GM12875 (cell line): ENCODE data around the gene CNTN6.

Source experiments
- H3K4me3 ChIP-seq: one replicate; pipeline ENCODE4 v1.5.1; 2011; ENCODE audit warnings: low read depth, low read length, control low read depth
- TF ChIP-seq, protein P1 (sequence below): IDR thresholded peaks from 2 replicates; pipeline ENCODE4 v1.5.1; 2011; ENCODE audit warnings: low read depth, mild to moderate bottlenecking, control low read depth, inconsistent platforms, low read length, moderate library complexity, borderline replicate concordance; ENCODE audit not compliant: insufficient read depth

Gene CNTN6

DNA sequence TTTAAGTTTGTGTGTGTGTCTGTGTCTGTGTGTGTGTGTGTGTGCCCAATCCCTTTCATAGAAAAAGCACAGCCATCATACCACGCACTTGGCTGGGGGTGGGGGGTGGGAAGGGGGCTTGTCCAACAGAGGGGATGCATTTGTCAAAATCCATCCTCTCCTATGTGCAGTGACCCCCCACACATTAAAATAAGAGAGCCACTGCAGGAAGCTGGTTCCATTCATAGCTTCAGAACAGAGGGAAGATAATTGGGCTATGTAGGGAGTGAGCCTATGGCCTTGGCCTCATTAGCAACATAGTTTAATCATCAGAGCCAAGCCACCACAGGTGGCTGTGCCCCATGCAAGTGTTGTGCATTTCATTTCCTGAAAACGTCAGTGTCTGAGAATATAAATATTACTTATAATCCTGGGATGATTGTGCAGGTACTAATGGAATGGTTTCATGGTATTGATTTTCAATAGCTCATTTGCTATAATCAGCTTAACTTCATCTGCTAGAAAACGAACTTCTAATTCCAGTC is 330.8 kb downstream of the CNTN6 start:
- TF ChIP-seq, protein P1, sequence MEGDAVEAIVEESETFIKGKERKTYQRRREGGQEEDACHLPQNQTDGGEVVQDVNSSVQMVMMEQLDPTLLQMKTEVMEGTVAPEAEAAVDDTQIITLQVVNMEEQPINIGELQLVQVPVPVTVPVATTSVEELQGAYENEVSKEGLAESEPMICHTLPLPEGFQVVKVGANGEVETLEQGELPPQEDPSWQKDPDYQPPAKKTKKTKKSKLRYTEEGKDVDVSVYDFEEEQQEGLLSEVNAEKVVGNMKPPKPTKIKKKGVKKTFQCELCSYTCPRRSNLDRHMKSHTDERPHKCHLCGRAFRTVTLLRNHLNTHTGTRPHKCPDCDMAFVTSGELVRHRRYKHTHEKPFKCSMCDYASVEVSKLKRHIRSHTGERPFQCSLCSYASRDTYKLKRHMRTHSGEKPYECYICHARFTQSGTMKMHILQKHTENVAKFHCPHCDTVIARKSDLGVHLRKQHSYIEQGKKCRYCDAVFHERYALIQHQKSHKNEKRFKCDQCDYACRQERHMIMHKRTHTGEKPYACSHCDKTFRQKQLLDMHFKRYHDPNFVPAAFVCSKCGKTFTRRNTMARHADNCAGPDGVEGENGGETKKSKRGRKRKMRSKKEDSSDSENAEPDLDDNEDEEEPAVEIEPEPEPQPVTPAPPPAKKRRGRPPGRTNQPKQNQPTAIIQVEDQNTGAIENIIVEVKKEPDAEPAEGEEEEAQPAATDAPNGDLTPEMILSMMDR = no peak
- no peak overlapping the region for H3K4me3 ChIP-seq

DNA sequence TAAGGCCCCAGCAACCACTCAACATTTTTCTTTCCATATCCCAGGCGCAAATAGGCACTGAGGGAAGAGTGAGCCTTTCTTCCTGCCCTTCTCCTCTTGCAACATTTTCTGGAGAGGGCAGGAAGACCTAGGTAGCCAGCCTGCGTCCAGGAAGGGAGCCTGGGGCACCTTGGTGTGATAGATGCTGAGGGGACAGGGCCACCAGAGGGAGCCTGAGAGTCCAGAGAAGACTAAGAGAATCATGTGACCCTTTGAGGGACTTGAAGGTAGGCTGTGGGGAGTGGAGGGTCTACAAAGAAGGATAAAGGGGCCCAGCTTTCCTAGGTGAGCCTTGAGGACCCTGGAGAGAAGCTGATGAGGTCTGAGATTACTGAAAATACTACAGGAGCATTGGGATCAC is 346.6 kb downstream of the CNTN6 start:
- H3K4me3 ChIP-seq = no peak overlapping the region
- TF ChIP-seq, protein P1 = peak; percentile 60

DNA sequence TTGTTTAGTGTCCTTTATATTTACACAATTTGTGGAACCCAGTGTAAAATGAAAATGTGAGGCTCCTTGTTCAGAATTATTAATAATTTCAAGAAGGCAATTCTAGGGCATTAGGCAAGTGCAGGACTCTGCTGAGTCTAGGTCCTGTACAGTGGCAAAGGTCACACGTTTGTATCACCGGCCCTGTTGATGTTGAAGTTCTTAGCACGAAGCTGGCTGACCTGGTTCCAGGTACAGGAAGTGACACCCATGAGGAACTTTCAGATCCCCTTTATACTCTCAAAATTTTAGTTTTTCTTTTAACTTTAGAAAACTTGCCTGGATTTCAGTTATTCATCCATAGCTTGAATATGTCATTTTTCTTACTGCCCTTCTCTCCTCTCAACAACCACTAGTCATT is 349.4 kb downstream of the CNTN6 start:
- TF ChIP-seq, protein P1 = no peak
- H3K4me3 ChIP-seq = no peak overlapping the region

DNA sequence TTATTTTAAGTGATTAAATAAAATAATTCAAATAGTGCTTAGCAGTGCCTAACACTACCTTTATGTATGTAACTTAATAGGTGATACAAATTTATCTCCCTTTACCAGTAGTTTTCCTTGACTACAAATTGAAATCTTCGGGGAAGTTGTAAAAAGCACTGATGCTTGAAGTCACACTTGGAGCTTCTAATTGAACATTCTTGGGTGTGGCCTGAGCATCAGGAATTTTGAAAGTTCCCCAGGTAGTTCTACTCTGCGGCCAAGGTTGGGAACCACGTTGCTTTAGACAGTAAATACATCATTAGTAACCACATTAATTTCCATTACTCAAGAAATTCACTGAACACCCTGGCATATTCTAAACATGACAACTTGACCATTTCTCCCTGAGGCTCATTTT is 351.4 kb downstream of the CNTN6 start:
- H3K4me3 ChIP-seq = no peak overlapping the region
- TF ChIP-seq, protein P1 = no peak

DNA sequence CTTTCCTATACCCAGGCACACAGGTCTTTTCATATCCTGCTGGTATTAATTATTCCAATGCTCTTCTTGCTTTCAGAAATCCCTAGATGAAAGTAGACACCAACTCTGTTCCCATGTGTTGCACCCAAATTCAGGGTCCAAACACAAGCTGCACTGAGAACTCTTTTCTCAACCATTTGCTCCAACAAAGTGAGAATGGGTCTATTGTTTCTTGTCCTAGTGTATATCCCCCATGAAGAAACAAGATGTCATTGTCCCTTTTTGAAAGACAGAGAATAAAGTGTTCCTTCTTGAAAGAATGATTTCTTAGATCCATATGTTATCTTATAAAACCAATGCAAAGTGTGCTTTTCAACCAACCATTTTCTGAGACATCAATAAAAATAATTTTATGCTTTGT is 353.7 kb downstream of the CNTN6 start:
- TF ChIP-seq, protein P1 = no peak

DNA sequence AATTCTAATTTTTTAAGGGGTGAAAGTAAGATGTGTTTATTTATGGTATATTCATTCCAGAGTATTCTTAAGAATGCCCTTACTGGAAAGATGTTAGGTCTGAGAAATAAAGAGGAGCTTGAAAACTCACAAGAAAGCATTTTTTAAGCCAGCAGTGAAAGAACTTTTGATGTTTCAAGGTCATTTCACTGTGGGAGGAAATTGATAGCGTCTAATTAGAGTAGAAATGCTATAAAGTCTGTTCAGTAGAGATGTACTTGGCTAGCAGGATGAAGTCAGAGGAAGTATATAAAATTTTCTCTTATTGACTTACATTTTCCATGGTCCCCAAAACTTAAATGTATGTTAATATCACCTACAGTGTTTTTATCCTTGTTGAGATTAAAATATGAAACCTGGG is 354.6 kb downstream of the CNTN6 start:
- no peak overlapping the region for H3K4me3 ChIP-seq
- TF ChIP-seq, protein P1 = no peak

More for the DNA sequence above, 353.7 kb downstream of the CNTN6 start:
- no peak overlapping the region for H3K4me3 ChIP-seq

DNA sequence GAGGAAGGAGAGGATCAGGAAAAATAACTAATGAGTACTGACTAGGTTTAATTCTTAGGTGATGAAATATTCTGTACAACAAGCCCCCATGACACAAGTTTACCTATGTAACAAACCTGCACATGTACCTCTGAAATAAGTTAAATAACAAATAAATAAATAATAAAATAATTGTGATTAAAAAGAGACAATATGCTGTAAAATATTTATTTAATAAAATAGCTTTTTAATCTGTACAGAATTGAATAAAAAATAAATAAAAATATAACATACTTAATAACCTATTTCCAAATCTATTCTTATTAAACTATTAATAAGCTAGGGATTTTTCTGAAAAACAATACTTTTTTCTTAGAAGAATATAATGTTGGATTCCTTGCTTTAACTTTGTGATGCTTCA is 355.6 kb downstream of the CNTN6 start:
- no peak overlapping the region for H3K4me3 ChIP-seq
- TF ChIP-seq, protein P1 = no peak
